Middle frontal gyrus (tissue), 1 donor: ENCODE data around the gene ITGA1.

Source experiments
- DNase-seq: peaks from one replicate; pipeline ENCODE4 v3.0.0-alpha.2; 2015; ENCODE audit warnings: low spot score; ENCODE audit errors: extremely low spot score

Gene ITGA1

GRCh38 chr5:52895572-52896413 lies 108.1 kb downstream of the ITGA1 start:
- DNase-seq: no peak

DNA sequence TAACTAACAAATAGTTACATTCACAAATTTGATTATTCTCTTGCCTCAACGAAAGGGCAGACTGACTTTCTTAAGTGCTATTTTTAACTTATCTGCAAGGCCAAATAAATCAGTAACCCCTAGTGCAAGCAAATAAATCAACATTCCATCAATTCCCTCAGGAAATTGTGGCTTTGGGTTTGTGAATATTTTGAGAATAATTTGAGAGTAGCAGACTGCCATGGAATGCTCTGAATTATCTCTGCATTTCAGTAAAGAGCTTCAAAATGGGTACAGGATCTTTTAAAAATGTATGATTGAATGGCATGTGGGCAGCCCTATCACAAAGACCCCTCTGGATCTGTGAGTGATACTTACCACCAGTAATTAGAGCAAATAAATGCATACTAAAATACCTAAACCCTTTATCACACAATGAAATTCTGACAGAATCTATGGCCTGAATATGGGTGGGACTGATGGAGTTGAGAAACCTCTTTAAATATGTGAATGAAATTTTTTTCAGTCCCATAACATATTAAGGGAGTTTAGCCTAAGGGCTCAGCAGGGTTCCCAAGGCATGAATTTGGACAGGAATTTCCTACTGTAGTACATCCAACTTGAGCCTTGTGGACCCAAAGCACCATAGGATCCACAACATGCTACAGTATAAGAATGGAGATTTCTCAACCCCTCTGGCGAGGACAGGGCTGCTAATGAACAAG lies 109.0 kb downstream of the ITGA1 start:
- no peak for DNase-seq

DNA sequence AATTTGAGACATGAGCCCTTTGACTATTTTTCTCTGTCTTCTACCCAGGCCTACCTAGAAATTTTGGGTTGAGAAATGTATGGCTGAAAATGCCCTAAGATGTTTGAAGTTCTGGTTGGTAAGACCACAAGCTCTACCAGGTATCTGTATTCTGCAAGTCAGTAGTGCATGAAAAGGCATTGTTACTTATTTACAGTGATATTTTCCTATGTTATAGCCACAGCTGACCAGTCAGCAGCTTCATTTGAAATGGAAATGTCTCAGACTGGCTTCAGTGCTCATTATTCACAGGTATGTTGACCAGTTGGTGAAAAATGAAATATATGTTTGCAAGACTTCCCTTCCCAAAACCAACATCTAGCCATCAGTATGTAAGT lies 109.5 kb downstream of the ITGA1 start:
- no peak for DNase-seq

DNA sequence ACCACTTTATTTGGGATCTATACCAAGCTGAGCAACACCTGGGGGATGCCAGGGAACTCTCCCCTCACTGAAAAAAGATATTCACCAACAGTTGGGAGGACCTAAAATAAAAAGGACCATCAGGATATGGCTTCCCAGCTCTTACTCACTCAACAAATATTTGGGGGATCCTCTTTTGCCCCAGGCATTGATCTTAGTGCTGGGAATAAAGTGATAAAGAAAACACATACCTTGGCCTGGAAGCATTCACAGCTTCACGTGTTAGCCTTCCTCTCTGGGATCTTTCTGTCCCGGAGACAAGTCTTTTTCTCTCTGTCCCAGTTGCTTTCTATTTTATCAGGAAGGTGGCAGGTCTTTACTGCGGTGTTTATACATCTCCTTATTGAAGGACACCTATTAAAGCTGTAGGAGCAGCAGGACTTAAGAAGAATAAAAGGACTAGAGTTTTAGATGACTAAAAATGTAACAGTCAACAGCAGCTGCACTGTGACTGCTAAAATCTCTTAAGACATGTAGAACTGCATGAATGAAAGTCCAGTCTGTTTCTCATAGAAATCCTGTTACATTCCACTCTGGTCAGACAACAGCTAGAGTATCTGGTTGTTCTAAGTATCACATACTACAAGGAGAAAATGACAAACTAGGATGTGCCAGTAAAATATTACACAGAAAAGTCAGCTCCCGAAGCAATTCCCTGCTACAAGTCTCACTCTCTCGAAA lies 111.4 kb downstream of the ITGA1 start:
- no peak for DNase-seq

- no peak for DNase-seq
Observed at GRCh38 chr5:52903142-52903541, 115.4 kb downstream of the ITGA1 start.

GRCh38 chr5:52906343-52906742 lies 118.6 kb downstream of the ITGA1 start:
- DNase-seq: no peak

GRCh38 chr5:52906845-52907244 lies 119.1 kb downstream of the ITGA1 start:
- no peak for DNase-seq

DNA sequence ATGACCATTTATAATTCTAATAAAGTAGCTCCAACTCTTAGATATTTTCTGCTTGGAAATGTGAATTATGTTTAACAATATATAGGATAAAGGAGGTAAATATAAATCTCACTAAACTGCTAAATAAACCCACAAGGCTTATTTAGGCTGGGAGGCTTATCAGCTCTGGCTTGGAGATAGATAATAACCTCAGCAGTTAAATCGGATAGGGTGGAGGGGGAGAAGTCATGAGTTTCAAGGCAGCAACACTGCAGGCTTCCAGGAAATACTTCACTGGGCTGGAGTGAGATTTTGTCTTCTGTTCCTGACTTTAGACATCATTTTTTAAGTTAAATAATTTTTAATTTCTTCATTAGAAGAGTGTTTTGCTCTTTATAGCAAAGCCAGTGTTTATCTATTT lies 121.5 kb downstream of the ITGA1 start:
- DNase-seq: no peak

GRCh38 chr5:52910071-52910470 lies 122.4 kb downstream of the ITGA1 start:
- no peak for DNase-seq

- DNase-seq: peak; percentile 22
Observed at GRCh38 chr5:52915176-52915875, 127.6 kb downstream of the ITGA1 start.

DNA sequence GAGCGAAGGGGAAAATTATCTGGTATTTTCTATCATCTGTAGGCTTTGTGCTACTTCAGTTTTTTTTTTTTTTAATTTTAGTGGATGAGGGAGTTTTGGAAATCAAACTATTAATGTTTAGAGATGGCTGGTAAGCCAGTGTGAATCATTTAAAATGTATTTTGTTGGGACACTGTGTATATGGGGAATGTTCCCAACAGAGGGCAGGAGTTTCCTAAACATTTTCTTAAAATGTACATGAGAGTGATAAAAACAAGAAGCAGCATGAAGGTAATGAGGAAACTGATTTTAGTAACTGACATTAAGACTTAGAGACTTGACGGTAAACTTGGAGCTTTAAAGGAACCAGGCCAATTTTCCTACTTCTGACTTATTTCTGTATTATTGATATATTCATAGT lies 133.2 kb downstream of the ITGA1 start:
- DNase-seq: no peak

GRCh38 chr5:52922384-52922783 lies 134.7 kb downstream of the ITGA1 start:
- DNase-seq: no peak

- no peak for DNase-seq
Observed at GRCh38 chr5:52924456-52924855, 136.7 kb downstream of the ITGA1 start.

DNA sequence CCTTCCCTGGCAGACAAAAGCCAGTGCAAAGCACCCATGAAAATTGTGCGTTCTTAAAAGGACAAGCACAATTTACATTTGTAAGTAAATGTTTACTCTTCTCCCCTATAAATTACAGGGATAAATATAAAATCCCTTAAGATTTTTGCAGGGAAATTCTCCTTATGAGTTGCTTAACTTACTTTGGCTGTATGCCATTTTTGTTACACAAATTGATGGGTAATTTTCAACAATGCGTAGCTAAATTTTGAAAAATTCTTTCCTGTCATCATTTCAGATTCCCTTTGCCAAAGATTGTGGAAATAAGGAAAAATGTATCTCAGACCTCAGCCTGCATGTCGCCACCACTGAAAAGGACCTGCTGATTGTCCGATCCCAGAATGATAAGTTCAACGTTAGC lies 137.3 kb downstream of the ITGA1 start:
- DNase-seq: no peak

- no peak for DNase-seq
Observed at GRCh38 chr5:52928689-52929088, 141.0 kb downstream of the ITGA1 start.

DNA sequence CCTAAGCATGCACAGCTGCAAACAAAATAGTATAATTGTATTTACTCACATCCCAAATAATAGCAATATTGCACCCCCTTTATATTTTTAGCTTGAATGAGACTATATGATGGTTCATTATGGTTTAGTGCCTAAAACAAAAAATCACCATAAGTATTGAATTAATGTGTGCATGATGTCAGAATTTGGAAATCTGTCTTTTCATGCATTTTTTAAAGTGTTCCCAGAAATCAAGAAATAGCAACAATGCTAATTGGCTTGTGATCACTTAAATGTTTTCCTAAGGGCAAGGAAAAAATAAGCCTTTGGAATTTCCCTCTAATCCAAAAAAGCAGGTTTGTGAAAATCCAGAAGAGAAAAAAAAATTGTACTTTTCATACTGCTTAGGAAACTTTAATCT lies 150.5 kb downstream of the ITGA1 start:
- no peak for DNase-seq

- DNase-seq: no peak
Observed at GRCh38 chr5:52943285-52943684, 155.6 kb downstream of the ITGA1 start.

- no peak for DNase-seq
Observed at GRCh38 chr5:52943808-52944207, 156.1 kb downstream of the ITGA1 start.

DNA sequence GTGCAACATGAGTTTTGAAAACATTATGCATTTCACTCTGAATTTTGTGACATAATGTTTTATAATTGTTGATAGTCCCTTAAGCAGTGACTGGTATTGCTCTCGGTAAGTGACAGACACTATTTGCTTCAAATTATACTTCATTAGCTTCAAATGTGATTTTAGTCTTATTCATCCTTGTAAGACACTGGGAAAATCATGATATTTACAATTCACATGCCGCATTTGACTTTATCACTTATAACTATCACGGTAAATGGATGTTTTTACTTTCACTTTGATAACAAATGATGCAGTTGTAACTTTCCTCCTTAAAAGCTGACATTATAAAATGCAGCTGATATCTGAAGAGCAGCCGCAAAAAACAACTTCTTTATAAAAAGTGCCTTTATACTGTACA lies 157.3 kb downstream of the ITGA1 start:
- DNase-seq: no peak

- no peak for DNase-seq
Observed at GRCh38 chr5:52947208-52947607, 159.5 kb downstream of the ITGA1 start.

DNA sequence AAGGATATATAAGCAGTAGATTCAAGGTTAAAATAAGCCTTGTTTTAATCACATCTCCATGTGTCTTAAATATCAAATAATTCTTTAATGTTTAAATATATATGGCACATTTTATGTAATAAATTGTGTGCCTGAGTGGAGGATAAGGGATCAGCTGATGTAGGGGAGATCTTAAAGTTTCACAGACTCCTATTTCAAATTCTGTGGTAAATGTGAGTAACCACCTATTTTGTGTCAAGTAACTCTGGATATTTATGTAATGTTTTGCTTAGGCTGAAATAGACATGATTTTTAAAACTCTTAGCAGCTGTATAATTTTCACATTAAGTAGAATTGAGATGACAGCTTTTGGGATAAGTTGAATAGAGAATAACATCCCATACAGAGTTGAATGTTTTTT lies 160.1 kb downstream of the ITGA1 start:
- no peak for DNase-seq
